GM23338 (cell line): ENCODE data around the gene SPATA33.
"Not testable (repeated sequence)": the region's sequence is repeated elsewhere in the genome, so short reads cannot be mapped to it uniquely, and the experiment has no call there.

Experiments used
- CTCF ChIP-seq, 2 experiments: fragments of 200-600 bp in 1 of 2; sonication (generic) in 1 of 2; conservative IDR thresholded peaks; 2 replicates each; pipeline versions ENCODE4 v1.5.1 to v1.6.1; 2016 to 2017; ENCODE audit warnings: antibody characterized with exemption in 2 of 2, low read depth in 2 of 2, mild to moderate bottlenecking in 2 of 2, moderate library complexity in 1 of 2
- EZH2phosphoT487 ChIP-seq: fragments of 200-600 bp; sonication (generic); IDR thresholded peaks from one replicate; pipeline ENCODE4 v1.8.1; 2018; ENCODE audit warnings: antibody characterized with exemption; ENCODE audit not compliant: unreplicated experiment

- not testable (repeated sequence) for TF ChIP-seq EZH2phosphoT487; CTCF (conservative IDR thresholded peaks at IDR 0.05; ENCODE audit: low read depth in 2 of 2)
Observed at GRCh38 chr16:89671565-89671964, 13.9 kb downstream of the SPATA33 start.
